Upper lobe of right lung (tissue), 1 donor: ENCODE measurements around the gene SYT15B. TPM values are rescaled to one million over a fixed set of nuclear protein-coding genes. Genes with fewer than 3 reads are reported as not detected.

Experiments used
- total RNA-seq: library from RNA; stranded (reverse); fragmentation: NEBNext Ultra II Directional; extraction: Animal tissue kit (Norgen Biotek cat#: 25700); gene quantifications from one replicate; pipeline ENCODE4 v1.2.1, GENCODE V29; 2021
- donor health status: DM: no; HTN: yes; CAD: no; lungs with severe emphysema.

The SYT15B gene
- total RNA-seq, 1 donor from 2014 or later = 40.1 TPM

Other genes starting within 250 kb of the SYT15B start
- gene AGAP9, start 240.0 kb downstream of the SYT15B start, total RNA-seq = 6.0 TPM
- gene NPY4R2, start 155.1 kb upstream of the SYT15B start, total RNA-seq = 1.4 TPM
- not detected for gene FAM25C, start 236.2 kb upstream of the SYT15B start, total RNA-seq